Measurements from ENCODE around the gene CEACAM21.

CEACAM21 gene

DNA sequence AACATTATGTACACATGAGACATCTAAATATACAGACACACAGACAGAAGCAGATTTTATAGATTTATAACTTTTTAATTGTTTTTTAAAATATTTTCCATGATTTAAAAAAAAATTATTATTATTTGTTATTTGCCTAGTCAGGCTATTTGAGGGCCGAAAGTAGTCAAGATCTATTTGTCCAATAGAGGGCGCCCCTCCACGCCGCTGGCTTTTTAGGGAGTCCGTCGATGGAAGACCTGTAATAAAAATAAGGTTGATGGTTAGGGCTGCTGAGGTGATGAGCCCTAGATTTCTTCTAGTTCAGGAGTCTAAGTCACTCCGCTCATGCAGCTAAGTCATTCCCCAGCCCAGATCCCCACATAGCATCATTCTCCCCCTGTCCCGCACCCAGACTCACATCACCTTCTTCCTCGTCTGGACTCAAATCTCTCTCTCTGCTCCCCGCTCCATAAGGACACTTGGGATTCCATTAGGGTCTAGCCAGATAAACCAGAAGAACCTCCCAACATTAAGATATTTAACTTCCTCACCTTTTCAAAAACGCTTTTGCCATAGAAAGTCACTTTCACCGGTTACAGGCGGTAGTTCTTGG lies 33.9 kb upstream of the CEACAM21 start:
- no peak overlapping the region for H3K27ac ChIP-seq (ENCODE audit: low read depth, low read length)
- H3K9ac ChIP-seq (ENCODE audit: low read length) = no peak overlapping the region
- no peaks in the 10 kb centered on the region for H3K36me3 ChIP-seq (ENCODE audit: control insufficient read depth, insufficient read depth, low read length)
- H3K4me3 ChIP-seq (ENCODE audit: low read length) = no peak overlapping the region
- H3K4me1 ChIP-seq (ENCODE audit: control insufficient read depth, insufficient read depth, low read length) = no peaks in the 10 kb centered on the region
- peaks cover 4% of the 10 kb centered on the region for H3K27me3 ChIP-seq (ENCODE audit: control insufficient read depth, insufficient read depth, low read length)

DNA sequence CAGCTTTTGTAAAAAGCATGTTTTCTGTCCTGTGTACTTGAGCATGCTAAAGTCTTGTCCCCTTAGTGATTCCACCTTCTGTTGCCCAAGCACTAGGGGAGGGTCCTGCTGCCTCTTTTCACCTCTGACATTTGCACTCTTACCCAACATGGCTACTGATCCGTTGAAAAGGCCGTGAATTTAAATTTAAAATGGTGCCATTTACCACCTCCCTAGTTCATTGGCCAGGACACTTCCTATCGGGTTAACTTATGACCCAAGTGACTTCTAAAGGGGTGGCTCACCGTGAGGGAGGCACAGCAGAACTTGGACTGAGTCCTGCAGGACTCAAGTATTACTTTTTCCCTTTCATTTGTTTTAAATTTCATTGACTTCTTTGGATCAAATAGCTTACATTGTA lies 33.3 kb upstream of the CEACAM21 start:
- no peaks in the 10 kb centered on the region for H3K36me3 ChIP-seq (ENCODE audit: control insufficient read depth, insufficient read depth, low read length)
- peaks cover under 1% of the 10 kb centered on the region for H3K27me3 ChIP-seq (ENCODE audit: control insufficient read depth, insufficient read depth, low read length)
- no peaks in the 10 kb centered on the region for H3K4me1 ChIP-seq (ENCODE audit: control insufficient read depth, insufficient read depth, low read length)
- H3K4me3 ChIP-seq (ENCODE audit: low read length) = no peak overlapping the region
- H3K27ac ChIP-seq (ENCODE audit: low read depth, low read length) = no peak overlapping the region
- H3K9ac ChIP-seq (ENCODE audit: low read length) = no peak overlapping the region

DNA sequence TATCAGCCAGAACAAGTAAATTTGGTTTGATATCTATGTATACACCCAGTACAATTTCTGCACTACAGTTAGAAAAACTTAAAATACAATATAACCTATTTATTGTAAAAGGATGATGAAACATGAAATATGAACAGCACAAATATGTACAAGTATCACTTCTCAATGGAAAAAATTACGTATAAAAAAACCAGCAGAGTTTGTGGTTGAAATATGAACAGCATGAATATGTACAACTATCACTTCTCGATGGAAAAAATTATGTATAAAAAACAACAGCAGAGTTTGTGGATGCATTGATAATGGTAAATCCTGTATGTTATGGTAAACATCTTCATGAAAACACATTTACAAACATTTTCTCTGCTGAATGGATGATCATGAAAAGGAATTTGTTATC lies 32.4 kb upstream of the CEACAM21 start:
- H3K27me3 ChIP-seq (ENCODE audit: control insufficient read depth, insufficient read depth, low read length) = no peaks in the 10 kb centered on the region
- H3K27ac ChIP-seq (ENCODE audit: low read depth, low read length) = no peak overlapping the region
- H3K4me3 ChIP-seq (ENCODE audit: low read length) = no peak overlapping the region
- H3K36me3 ChIP-seq (ENCODE audit: control insufficient read depth, insufficient read depth, low read length) = no peaks in the 10 kb centered on the region
- no peaks in the 10 kb centered on the region for H3K4me1 ChIP-seq (ENCODE audit: control insufficient read depth, insufficient read depth, low read length)
- H3K9ac ChIP-seq (ENCODE audit: low read length) = no peak overlapping the region

DNA sequence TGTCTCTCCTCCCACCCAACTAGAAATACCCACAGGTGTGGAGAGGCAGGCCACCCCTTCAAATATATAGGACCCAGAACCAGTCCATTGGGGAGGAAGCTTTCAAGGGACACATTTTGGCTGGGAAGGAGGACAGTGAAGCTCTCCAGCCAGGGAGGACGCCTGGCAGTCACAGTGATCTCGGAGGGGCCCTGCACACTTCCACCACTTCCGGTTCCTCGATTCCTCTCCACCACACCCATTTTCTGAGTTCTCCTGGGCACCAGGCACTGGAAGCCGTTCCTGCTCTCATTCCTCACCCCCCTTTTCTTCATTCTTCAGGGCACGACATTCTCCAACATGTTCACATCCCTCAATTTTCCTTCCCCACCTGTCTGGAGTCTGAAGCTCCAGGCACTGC lies 30.4 kb upstream of the CEACAM21 start:
- peak overlapping the region; percentile 6 for H3K4me3 ChIP-seq (ENCODE audit: low read length)
- H3K9ac ChIP-seq (ENCODE audit: low read length) = no peak overlapping the region
- H3K27ac ChIP-seq (ENCODE audit: low read depth, low read length) = no peak overlapping the region
- H3K27me3 ChIP-seq (ENCODE audit: control insufficient read depth, insufficient read depth, low read length) = no peaks in the 10 kb centered on the region
- no peaks in the 10 kb centered on the region for H3K4me1 ChIP-seq (ENCODE audit: control insufficient read depth, insufficient read depth, low read length)
- no peaks in the 10 kb centered on the region for H3K36me3 ChIP-seq (ENCODE audit: control insufficient read depth, insufficient read depth, low read length)

DNA sequence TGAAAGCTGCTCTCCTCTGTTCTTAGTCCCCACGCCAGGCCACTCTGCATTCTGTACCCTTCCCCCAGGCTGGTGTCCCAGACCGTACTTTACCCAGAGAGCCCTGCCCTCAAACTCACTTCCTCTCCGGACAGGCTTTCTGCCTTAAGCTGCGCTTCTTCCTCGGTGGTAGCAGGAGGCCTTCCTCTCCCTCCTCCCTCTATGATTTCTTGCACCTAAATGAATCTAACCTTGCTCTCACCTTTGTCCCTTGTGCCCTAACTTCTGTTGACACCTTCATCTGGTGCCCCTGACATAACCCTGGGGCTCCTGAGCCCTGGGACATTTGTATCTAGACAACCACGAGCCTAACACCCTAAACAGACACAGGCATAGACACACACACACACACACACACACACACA lies 29.6 kb upstream of the CEACAM21 start:
- Histone ChIP-seq H3K27me3 (ENCODE audit: control insufficient read depth, insufficient read depth, low read length) (no peaks in the 10 kb centered on the region), H3K36me3 (ENCODE audit: control insufficient read depth, insufficient read depth, low read length) (no peaks in the 10 kb centered on the region), H3K4me1 (ENCODE audit: control insufficient read depth, insufficient read depth, low read length) (no peaks in the 10 kb centered on the region), H3K9ac (ENCODE audit: low read length) (no peak overlapping the region), H3K4me3 (ENCODE audit: low read length) (no peak overlapping the region), H3K27ac (ENCODE audit: low read depth, low read length) (no peak overlapping the region)

DNA sequence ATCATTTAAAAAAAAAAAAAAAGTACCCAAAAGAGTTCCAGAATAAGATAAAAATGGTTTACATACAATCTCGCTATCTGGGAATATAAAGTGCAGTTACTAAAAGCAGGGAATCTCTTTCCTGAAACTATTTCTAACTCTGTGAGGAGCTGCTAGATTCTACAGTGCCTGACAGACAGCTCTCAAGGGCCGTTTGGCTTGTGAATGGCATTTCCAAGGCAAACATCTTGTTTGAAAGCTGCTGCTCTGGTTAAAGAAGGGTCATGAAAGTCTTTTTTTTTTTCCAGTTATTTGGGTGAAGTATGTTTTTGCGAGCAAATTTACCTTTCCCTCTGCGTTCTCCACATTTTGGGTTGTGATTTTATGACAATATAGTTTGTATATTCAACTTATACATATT lies 29.0 kb upstream of the CEACAM21 start:
- Histone ChIP-seq H3K27ac (ENCODE audit: low read depth, low read length) (no peak overlapping the region), H3K4me1 (ENCODE audit: control insufficient read depth, insufficient read depth, low read length) (no peaks in the 10 kb centered on the region), H3K27me3 (ENCODE audit: control insufficient read depth, insufficient read depth, low read length) (no peaks in the 10 kb centered on the region), H3K36me3 (ENCODE audit: control insufficient read depth, insufficient read depth, low read length) (no peaks in the 10 kb centered on the region), H3K9ac (ENCODE audit: low read length) (no peak overlapping the region), H3K4me3 (ENCODE audit: low read length) (no peak overlapping the region)

DNA sequence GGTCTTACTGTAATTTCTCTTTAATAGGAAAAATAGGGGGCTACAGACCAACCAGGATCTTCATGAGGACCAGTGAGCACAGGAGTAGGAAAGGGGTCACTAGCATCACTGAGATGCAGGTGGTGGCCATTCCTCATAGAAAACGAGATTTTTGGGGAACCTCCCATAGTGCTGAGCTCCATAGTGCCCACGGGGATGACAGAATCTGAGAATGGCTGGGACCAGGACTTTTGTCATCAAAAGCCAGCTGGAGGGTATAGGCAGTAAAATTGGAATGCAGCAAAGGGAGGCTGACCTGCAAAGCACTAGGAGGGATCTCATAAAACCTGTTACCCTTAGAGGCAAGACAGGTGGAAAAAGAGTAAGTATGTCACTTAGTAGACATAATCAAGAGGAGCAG lies 28.4 kb upstream of the CEACAM21 start:
- H3K4me1 ChIP-seq (ENCODE audit: control insufficient read depth, insufficient read depth, low read length) = no peaks in the 10 kb centered on the region
- H3K27me3 ChIP-seq (ENCODE audit: control insufficient read depth, insufficient read depth, low read length) = no peaks in the 10 kb centered on the region
- no peak overlapping the region for H3K9ac ChIP-seq (ENCODE audit: low read length)
- H3K27ac ChIP-seq (ENCODE audit: low read depth, low read length) = no peak overlapping the region
- H3K36me3 ChIP-seq (ENCODE audit: control insufficient read depth, insufficient read depth, low read length) = no peaks in the 10 kb centered on the region
- H3K4me3 ChIP-seq (ENCODE audit: low read length) = no peak overlapping the region

DNA sequence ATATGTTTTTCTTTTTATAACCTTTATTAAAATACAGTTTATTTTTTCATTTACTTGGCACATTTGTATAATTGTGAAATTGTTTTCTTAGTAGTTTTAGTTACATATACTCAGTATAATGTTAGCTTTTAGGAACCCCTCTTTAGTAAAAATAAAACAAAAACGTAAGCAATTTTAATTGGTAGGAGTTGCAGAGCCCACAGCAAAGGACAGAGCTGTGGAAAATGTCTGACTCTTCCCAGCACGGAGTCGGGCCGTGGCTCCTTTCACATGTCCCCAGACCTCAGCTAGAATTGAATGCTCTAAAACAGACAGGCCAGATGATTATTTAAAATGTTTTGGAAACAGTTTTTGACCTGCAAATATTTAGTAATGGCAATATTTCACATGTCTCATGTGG lies 27.9 kb upstream of the CEACAM21 start:
- no peak overlapping the region for H3K4me3 ChIP-seq (ENCODE audit: low read length)
- no peaks in the 10 kb centered on the region for H3K4me1 ChIP-seq (ENCODE audit: control insufficient read depth, insufficient read depth, low read length)
- no peaks in the 10 kb centered on the region for H3K27me3 ChIP-seq (ENCODE audit: control insufficient read depth, insufficient read depth, low read length)
- H3K27ac ChIP-seq (ENCODE audit: low read depth, low read length) = no peak overlapping the region
- H3K9ac ChIP-seq (ENCODE audit: low read length) = no peak overlapping the region
- H3K36me3 ChIP-seq (ENCODE audit: control insufficient read depth, insufficient read depth, low read length) = no peaks in the 10 kb centered on the region

DNA sequence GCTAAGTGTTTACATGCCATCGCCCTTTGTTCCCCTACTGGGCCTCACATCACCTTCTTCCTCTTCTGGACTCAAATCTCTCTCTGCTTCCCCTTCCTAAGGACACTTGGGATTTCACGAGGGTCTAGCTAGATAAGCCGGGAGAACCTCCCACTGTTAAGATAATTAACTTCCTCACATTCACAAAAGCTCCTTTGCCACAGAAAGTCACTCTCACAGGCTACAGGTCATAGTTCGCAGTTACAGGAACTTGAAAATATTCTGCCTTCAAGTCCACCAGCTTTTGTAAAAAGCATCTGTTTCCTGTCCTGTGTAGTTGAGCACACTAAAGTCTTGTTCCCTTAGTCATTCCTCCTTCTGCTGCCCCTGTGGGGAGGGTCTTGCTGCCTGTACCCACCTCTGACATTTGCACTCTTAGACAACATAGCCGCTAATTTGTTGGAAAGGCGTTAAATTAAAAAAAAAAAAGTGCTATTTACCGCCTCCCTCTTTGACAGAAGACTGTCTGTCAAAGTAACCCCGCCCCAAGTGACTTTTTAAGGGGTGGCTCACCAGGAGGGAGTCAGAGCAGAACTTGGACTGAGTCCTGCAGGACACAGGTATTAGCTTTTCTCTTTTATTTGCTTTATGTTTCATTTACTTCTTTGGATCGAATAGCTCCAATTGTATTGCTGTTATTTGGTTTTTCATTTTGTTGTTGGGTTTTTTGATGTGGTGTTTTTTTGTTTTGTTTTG lies 26.8 kb upstream of the CEACAM21 start:
- no peaks in the 10 kb centered on the region for H3K36me3 ChIP-seq (ENCODE audit: control insufficient read depth, insufficient read depth, low read length)
- H3K4me3 ChIP-seq (ENCODE audit: low read length) = peak overlapping the region; percentile 33
- peak overlapping the region; percentile 4 for H3K9ac ChIP-seq (ENCODE audit: low read length)
- H3K27me3 ChIP-seq (ENCODE audit: control insufficient read depth, insufficient read depth, low read length) = no peaks in the 10 kb centered on the region
- H3K4me1 ChIP-seq (ENCODE audit: control insufficient read depth, insufficient read depth, low read length) = no peaks in the 10 kb centered on the region
- H3K27ac ChIP-seq (ENCODE audit: low read depth, low read length) = peak overlapping the region; percentile 44

DNA sequence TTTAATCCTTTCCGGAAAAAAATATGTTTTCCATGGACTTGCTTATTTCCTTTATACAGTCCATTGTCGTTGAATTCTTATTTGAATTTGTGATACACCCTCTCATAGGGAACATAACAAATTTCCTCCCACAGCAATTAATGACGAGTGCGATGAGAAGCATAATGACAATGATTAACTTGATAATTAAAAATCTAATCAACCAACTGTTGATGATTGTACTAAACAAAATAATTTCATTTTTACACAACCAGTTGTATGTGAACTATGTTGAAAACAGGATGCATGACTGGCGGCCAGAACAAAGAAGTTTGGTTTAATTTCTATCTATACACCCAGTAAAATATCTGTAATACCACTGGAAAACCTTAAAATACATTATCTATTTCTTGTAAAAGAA lies 26.1 kb upstream of the CEACAM21 start:
- Histone ChIP-seq H3K27ac (ENCODE audit: low read depth, low read length) (no peak overlapping the region), H3K36me3 (ENCODE audit: control insufficient read depth, insufficient read depth, low read length) (no peaks in the 10 kb centered on the region), H3K27me3 (ENCODE audit: control insufficient read depth, insufficient read depth, low read length) (no peaks in the 10 kb centered on the region), H3K9ac (ENCODE audit: low read length) (no peak overlapping the region), H3K4me1 (ENCODE audit: control insufficient read depth, insufficient read depth, low read length) (no peaks in the 10 kb centered on the region), H3K4me3 (ENCODE audit: low read length) (peak overlapping the region; percentile 33)

DNA sequence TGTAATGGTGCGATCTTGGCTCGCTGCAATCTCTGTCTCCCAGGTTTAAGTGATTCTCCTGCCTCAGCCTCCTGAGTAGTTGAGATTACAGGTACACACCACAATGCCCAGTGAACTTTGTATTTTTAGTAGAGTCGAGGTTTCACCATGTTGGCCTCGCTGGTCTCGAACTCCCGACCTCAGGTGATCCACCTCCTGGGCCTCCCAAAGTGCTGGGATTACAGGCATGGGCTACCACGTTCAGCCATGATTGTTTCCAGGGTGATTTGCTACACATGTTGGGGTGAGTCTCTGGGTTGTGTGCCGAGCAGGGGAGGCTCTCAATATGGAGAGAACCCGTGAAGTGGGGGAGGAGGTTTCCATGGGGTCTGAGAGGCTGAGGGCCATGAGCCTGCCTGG lies 24.8 kb upstream of the CEACAM21 start:
- no peaks in the 10 kb centered on the region for H3K27me3 ChIP-seq (ENCODE audit: control insufficient read depth, insufficient read depth, low read length)
- no peaks in the 10 kb centered on the region for H3K4me1 ChIP-seq (ENCODE audit: control insufficient read depth, insufficient read depth, low read length)
- peak overlapping the region; percentile 6 for H3K4me3 ChIP-seq (ENCODE audit: low read length)
- no peak overlapping the region for H3K27ac ChIP-seq (ENCODE audit: low read depth, low read length)
- H3K36me3 ChIP-seq (ENCODE audit: control insufficient read depth, insufficient read depth, low read length) = no peaks in the 10 kb centered on the region
- no peak overlapping the region for H3K9ac ChIP-seq (ENCODE audit: low read length)

DNA sequence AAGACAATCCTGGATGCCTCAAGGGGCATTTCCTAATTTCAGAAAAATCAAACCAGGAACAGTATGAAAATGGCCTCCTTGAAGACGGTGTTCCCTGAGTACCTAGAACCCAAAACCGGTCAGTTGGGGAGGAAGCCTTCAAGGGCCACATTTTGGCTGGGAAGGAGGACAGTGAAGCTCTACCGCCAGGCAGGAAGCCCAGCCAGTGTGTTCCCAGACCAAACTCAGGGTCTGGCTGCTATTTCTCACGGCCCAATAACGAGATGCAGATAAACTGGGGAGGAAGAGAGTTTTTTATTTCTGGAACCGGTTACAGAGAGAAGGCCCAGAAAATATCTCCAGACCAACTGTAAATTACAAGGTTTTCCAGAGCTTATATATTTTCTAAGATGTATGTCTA lies 24.3 kb upstream of the CEACAM21 start:
- peak overlapping the region; percentile 35 for H3K4me3 ChIP-seq (ENCODE audit: low read length)
- H3K27me3 ChIP-seq (ENCODE audit: control insufficient read depth, insufficient read depth, low read length) = no peaks in the 10 kb centered on the region
- no peaks in the 10 kb centered on the region for H3K4me1 ChIP-seq (ENCODE audit: control insufficient read depth, insufficient read depth, low read length)
- no peaks in the 10 kb centered on the region for H3K36me3 ChIP-seq (ENCODE audit: control insufficient read depth, insufficient read depth, low read length)
- H3K9ac ChIP-seq (ENCODE audit: low read length) = no peak overlapping the region
- H3K27ac ChIP-seq (ENCODE audit: low read depth, low read length) = no peak overlapping the region

DNA sequence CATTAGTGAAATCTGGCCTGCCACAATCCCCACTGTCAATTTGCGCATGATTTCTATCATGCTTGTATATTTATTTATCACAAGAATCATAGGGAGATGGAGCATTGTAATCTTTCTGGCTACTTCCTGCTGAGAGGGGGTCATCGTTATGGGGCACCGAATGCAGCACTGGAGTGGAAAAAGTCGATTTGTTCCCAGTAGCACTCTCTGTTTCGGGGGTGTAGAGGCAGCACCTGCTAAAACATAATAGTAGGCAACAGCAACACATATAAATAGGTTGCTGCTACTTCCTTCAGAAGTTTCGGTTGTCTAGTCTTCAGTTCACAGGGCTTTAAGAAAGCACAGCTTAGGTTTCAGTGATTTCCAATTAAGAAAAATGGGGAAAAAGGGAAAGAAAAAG lies 23.4 kb upstream of the CEACAM21 start:
- Histone ChIP-seq H3K4me3 (ENCODE audit: low read length) (no peak overlapping the region), H3K9ac (ENCODE audit: low read length) (no peak overlapping the region), H3K27me3 (ENCODE audit: control insufficient read depth, insufficient read depth, low read length) (no peaks in the 10 kb centered on the region), H3K4me1 (ENCODE audit: control insufficient read depth, insufficient read depth, low read length) (no peaks in the 10 kb centered on the region), H3K36me3 (ENCODE audit: control insufficient read depth, insufficient read depth, low read length) (no peaks in the 10 kb centered on the region), H3K27ac (ENCODE audit: low read depth, low read length) (no peak overlapping the region)

Data from rectal smooth muscle tissue (tissue), 1 donor.